OCI-LY1 (cell line): Measurements from ENCODE around the gene AFM.

Experiments
- H2AFZ ChIP-seq: fragments of 200-600 bp; sonication (generic), shearing (Covaris generic); 2 replicates; pipeline ENCODE4 v1.6.0; 2014; ENCODE audit warnings: antibody characterized with exemption, mild to moderate bottlenecking, low read length
- H3F3A ChIP-seq: fragments of 200-600 bp; sonication (generic), shearing (Covaris generic); 2 replicates; pipeline ENCODE4 v1.6.0; 2014; ENCODE audit warnings: mild to moderate bottlenecking, antibody characterized with exemption, low read length, moderate library complexity; ENCODE audit not compliant: insufficient read depth
- H3K27ac ChIP-seq: fragments of 200-600 bp; sonication (generic); 2 replicates; pipeline ENCODE4 v1.5.1; 2014; ENCODE audit warnings: low read length, mixed run types, mild to moderate bottlenecking, low read depth; ENCODE audit not compliant: poor library complexity, severe bottlenecking
- H3K27me3 ChIP-seq: fragments of 200-600 bp; sonication (generic); 2 replicates; pipeline ENCODE4 v1.6.0; 2014; ENCODE audit warnings: antibody characterized with exemption, mild to moderate bottlenecking, low read length, moderate library complexity; ENCODE audit not compliant: insufficient read depth
- H3K36me3 ChIP-seq: fragments of 200-600 bp; sonication (generic); 2 replicates; pipeline ENCODE4 v1.6.1; 2014; ENCODE audit warnings: mild to moderate bottlenecking, antibody characterized with exemption, low read length, moderate library complexity, mixed read lengths; ENCODE audit not compliant: insufficient read depth
- H3K4me1 ChIP-seq: fragments of 200-600 bp; sonication (generic); 2 replicates; pipeline ENCODE4 v1.5.1; 2014; ENCODE audit warnings: mild to moderate bottlenecking, low read length, moderate library complexity; ENCODE audit not compliant: insufficient read depth, severe bottlenecking
- H3K4me2 ChIP-seq: fragments of 200-600 bp; sonication (generic), shearing (Covaris generic); 2 replicates; pipeline ENCODE4 v1.6.1; 2014; ENCODE audit warnings: low read length
- H3K4me3 ChIP-seq: fragments of 200-600 bp; sonication (generic); 2 replicates; pipeline ENCODE4 v1.5.1; 2014; ENCODE audit warnings: low read length, low read depth, mild to moderate bottlenecking, mixed read lengths; ENCODE audit not compliant: poor library complexity, severe bottlenecking
- H3K79me2 ChIP-seq: fragments of 200-600 bp; shearing (Covaris generic); 2 replicates; pipeline ENCODE4 v1.6.1; 2016; ENCODE audit warnings: mixed run types, low read length, mixed read lengths; ENCODE audit not compliant: insufficient read depth
- H3K9ac ChIP-seq: fragments of 200-600 bp; sonication (generic), shearing (Covaris generic); 2 replicates; pipeline ENCODE4 v1.6.1; 2014; ENCODE audit warnings: mild to moderate bottlenecking, low read length, mixed read lengths
- H3K9me2 ChIP-seq: fragments of 200-600 bp; sonication (generic), shearing (Covaris generic); 2 replicates; pipeline ENCODE4 v1.6.1; 2014; ENCODE audit warnings: low read depth, mild to moderate bottlenecking, low read length, mixed read lengths
- H3K9me3 ChIP-seq: fragments of 200-600 bp; shearing (Covaris generic); 2 replicates; pipeline ENCODE4 v1.6.1; 2014; ENCODE audit warnings: low read length, mixed read lengths
- H4K20me1 ChIP-seq: fragments of 200-600 bp; sonication (generic), shearing (Covaris generic); 2 replicates; pipeline ENCODE4 v1.6.0; 2016; ENCODE audit warnings: mild to moderate bottlenecking, low read length; ENCODE audit not compliant: insufficient read depth
- CTCF ChIP-seq: fragments of 200-600 bp; sonication (generic), shearing (Covaris generic); IDR thresholded peaks from 2 replicates; pipeline ENCODE4 v1.5.1; 2017; ENCODE audit warnings: mild to moderate bottlenecking, antibody characterized with exemption, low read length, moderate library complexity, mixed read lengths
- EZH2 ChIP-seq: fragments of 200-600 bp; sonication (generic), shearing (Covaris generic); IDR thresholded peaks from 2 replicates; pipeline ENCODE4 v1.8.0; 2017; ENCODE audit warnings: borderline replicate concordance, mixed run types, mild to moderate bottlenecking, antibody characterized with exemption, low read length, moderate library complexity, mixed read lengths

The AFM gene

GRCh38 chr4:73505567-73505966 lies 24.0 kb downstream of the AFM start:
- Histone ChIP-seq H3K9ac (no peak overlapping the region), H3K9me3 (no peaks in the 10 kb centered on the region), H3K79me2 (no peaks in the 10 kb centered on the region), H3K27ac (no peak overlapping the region), H3F3A (no peaks in the 10 kb centered on the region), H3K4me2 (no peak overlapping the region), H3K9me2 (no peaks in the 10 kb centered on the region), H4K20me1 (no peaks in the 10 kb centered on the region), H3K27me3 (no peaks in the 10 kb centered on the region; the same call in 1 of the 2 replicates), H3K36me3 (no peaks in the 10 kb centered on the region), H2AFZ (no peak overlapping the region), H3K4me1 (peaks cover 2% of the 10 kb centered on the region), H3K4me3 (no peak overlapping the region)
- TF ChIP-seq EZH2 (no peak), CTCF (no peak)

- TF ChIP-seq EZH2 (no peak), CTCF (no peak)
- Histone ChIP-seq H3K4me1 (no peaks in the 10 kb centered on the region), H2AFZ (no peak overlapping the region), H3K9me2 (no peaks in the 10 kb centered on the region), H3K27ac (no peak overlapping the region), H3K9me3 (no peaks in the 10 kb centered on the region), H3K4me3 (no peak overlapping the region), H3K27me3 (no peaks in the 10 kb centered on the region; the same call in 1 of the 2 replicates), H3K9ac (no peak overlapping the region), H3K4me2 (no peak overlapping the region), H3F3A (no peaks in the 10 kb centered on the region), H3K79me2 (no peaks in the 10 kb centered on the region), H4K20me1 (no peaks in the 10 kb centered on the region), H3K36me3 (no peaks in the 10 kb centered on the region)
These were observed 26.0 kb downstream of the AFM start for GRCh38 chr4:73507541-73507940.

- TF ChIP-seq EZH2 (no peak), CTCF (no peak)
- H3K79me2 ChIP-seq = no peaks in the 10 kb centered on the region
- no peaks in the 10 kb centered on the region for H4K20me1 ChIP-seq
- H3K9me2 ChIP-seq = no peaks in the 10 kb centered on the region
- H3F3A ChIP-seq = no peaks in the 10 kb centered on the region
- no peak overlapping the region for H2AFZ ChIP-seq
- no peaks in the 10 kb centered on the region for H3K9me3 ChIP-seq
- no peaks in the 10 kb centered on the region for H3K36me3 ChIP-seq
- no peak overlapping the region for H3K9ac ChIP-seq
- H3K4me3 ChIP-seq = no peak overlapping the region
- no peaks in the 10 kb centered on the region; the same call in 1 of the 2 replicates for H3K27me3 ChIP-seq
- no peak overlapping the region for H3K27ac ChIP-seq
- no peak overlapping the region for H3K4me2 ChIP-seq
- H3K4me1 ChIP-seq = no peaks in the 10 kb centered on the region
These were observed 27.1 kb downstream of the AFM start for GRCh38 chr4:73508651-73509050.
